CD4-positive, alpha-beta T cell (primary cell): Measurements from ENCODE around the gene MAP2K2. TPM values are rescaled to one million over a fixed set of nuclear protein-coding genes. Genes with fewer than 3 reads are reported as not detected.

ENCODE experiments used
- ATAC-seq: fragments of 200-7000 bp; cut with Tn5 transposase; one replicate; pipeline ENCODE4 v1.10.0; 2022; ENCODE audit warnings: mild to moderate bottlenecking; ENCODE audit not compliant: poor library complexity
- CTCF ChIA-PET: fragments of 350-600 bp; sonication (Branson Sonifier 250); formaldehyde crosslinking; loops from one replicate; lab custom pipeline; 2021; ENCODE audit warnings: antibody characterized with exemption, inconsistent platforms; lab: Charles Lee
- POLR2A ChIA-PET: fragments of 350-600 bp; sonication (Branson Sonifier 250); formaldehyde crosslinking; loops from one replicate; lab custom pipeline; 2021; ENCODE audit warnings: antibody characterized with exemption, inconsistent platforms; lab: Charles Lee
- DNase-seq, 14 experiments: peaks; one replicate each; pipeline ENCODE4 v3.0.0-alpha.2; 2013 to 2020; ENCODE audit warnings: mixed read lengths in 2 of 14
- H3K27ac ChIP-seq, 2 donors: one replicate each; pipeline versions ENCODE4 v1.5.1 to v1.7.0; 2013; ENCODE audit warnings: low read length in 2 of 2, low read depth in 1 of 2, mild to moderate bottlenecking in 1 of 2
- H3K27me3 ChIP-seq, 2 experiments: 1 replicate in 1 of 2; 2 replicates in 1 of 2; pipeline versions ENCODE4 v1.6.1 to v1.7.0; 2013; ENCODE audit warnings: low read length in 2 of 2, control low read depth in 1 of 2, mild to moderate bottlenecking in 1 of 2, moderate library complexity in 1 of 2; ENCODE audit not compliant: insufficient read depth in 2 of 2, control insufficient read depth in 1 of 2
- H3K36me3 ChIP-seq: one replicate; pipeline ENCODE4 v1.6.1; 2013; ENCODE audit warnings: low read length, control low read depth; ENCODE audit not compliant: insufficient read depth
- H3K4me1 ChIP-seq: one replicate; pipeline ENCODE4 v1.6.1; 2013; ENCODE audit warnings: low read length, control low read depth; ENCODE audit not compliant: insufficient read depth
- H3K4me3 ChIP-seq: one replicate; pipeline ENCODE4 v1.5.1; 2013; ENCODE audit warnings: mild to moderate bottlenecking, low read length, moderate library complexity
- H3K9me3 ChIP-seq, 2 experiments: 1 replicate in 1 of 2; 2 replicates in 1 of 2; pipeline versions ENCODE4 v1.6.1 to v1.7.0; 2013; ENCODE audit warnings: low read length in 2 of 2, mild to moderate bottlenecking in 2 of 2, control low read depth in 1 of 2, moderate library complexity in 1 of 2; ENCODE audit not compliant: control insufficient read depth in 1 of 2, insufficient read depth in 1 of 2
- H3K27ac Mint-ChIP-seq: one replicate; pipeline ENCODE4 v1.8.0; 2020; ENCODE audit warnings: mixed read lengths
- H3K27me3 Mint-ChIP-seq: one replicate; pipeline ENCODE4 v1.8.0; 2021; ENCODE audit warnings: mixed read lengths
- H3K36me3 Mint-ChIP-seq: one replicate; pipeline ENCODE4 v1.8.0; 2021; ENCODE audit warnings: low read depth, mixed read lengths
- H3K4me1 Mint-ChIP-seq: one replicate; pipeline ENCODE4 v1.8.0; 2021; ENCODE audit warnings: low read depth, mixed read lengths
- H3K4me3 Mint-ChIP-seq: one replicate; pipeline ENCODE4 v1.8.0; 2020; ENCODE audit warnings: mild to moderate bottlenecking, mixed read lengths
- H3K9me3 Mint-ChIP-seq: one replicate; pipeline ENCODE4 v1.8.0; 2020; ENCODE audit warnings: mixed read lengths
- intact Hi-C, 2 experiments: fragments of 100-400 bp; cut with DNase I in 1 of 2; cut with micrococcal nuclease in 1 of 2; formaldehyde crosslinking; loops; one replicate each; pipeline versions ENCODE4 v1.15.1 to v1.9.0; 2023 to 2025; cut with DNase I, micrococcal nuclease
- total RNA-seq, 174 experiments: library from RNA in 2 of 174; stranded (reverse) in 2 of 174; gene quantifications; one replicate each; pipeline ENCODE4 v1.2.3 and lab custom pipeline; 2021 to 2026
- TF ChIP-seq, protein P1 (sequence below): fragments of 200-600 bp; IDR thresholded peaks from one replicate; pipeline ENCODE4 v1.8.0; 2022; ENCODE audit warnings: antibody characterized with exemption, mild to moderate bottlenecking

MAP2K2 gene
- total RNA-seq, 2 experiments from 2014 or later = 72.7 to 77.6 TPM

DNA sequence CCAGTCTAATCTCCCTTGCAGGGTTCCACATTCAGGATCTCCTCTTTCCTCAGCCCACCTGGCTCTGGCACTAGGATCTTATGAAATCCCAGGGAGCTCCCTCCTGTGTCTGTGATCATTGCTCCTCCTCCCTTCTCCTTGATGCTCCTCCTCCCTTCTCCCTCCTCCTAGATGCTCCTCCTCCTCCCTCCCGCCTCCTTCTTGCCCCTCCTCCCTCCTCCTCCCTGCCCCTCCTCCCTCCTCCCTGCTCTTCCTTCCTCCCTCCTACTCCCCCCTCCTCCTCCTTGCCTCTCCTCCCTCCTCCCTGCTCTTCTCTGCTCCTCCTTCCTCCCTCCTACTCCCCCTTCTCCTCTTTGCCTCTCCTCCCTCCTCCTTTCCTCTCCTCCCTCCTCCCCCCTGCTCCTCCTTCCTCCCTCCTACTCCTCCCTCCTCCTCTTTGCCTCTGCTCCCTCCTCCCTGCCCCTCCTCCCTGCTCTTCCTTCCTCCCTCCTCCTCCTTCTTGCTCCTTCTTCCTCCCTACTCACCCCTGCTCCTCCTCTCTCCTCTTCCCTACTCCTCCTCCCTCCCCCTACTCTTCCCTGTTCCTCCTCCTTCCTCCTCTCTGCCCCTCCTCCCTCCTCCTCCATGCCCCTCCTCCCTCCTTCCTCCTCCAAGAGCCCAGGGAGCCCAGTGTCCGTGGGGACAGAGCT is 42.3 kb downstream of the MAP2K2 start:
- peak in 1 of 14 experiments; percentile 20 for DNase-seq
- H3K36me3 Mint-ChIP-seq = no peaks in the 10 kb centered on the region
- CTCF ChIA-PET = no interaction called here
- H3K4me1 ChIP-seq = peaks cover 82% of the 10 kb centered on the region
- intact Hi-C loops = no loop called here
- TF ChIP-seq, protein P1, sequence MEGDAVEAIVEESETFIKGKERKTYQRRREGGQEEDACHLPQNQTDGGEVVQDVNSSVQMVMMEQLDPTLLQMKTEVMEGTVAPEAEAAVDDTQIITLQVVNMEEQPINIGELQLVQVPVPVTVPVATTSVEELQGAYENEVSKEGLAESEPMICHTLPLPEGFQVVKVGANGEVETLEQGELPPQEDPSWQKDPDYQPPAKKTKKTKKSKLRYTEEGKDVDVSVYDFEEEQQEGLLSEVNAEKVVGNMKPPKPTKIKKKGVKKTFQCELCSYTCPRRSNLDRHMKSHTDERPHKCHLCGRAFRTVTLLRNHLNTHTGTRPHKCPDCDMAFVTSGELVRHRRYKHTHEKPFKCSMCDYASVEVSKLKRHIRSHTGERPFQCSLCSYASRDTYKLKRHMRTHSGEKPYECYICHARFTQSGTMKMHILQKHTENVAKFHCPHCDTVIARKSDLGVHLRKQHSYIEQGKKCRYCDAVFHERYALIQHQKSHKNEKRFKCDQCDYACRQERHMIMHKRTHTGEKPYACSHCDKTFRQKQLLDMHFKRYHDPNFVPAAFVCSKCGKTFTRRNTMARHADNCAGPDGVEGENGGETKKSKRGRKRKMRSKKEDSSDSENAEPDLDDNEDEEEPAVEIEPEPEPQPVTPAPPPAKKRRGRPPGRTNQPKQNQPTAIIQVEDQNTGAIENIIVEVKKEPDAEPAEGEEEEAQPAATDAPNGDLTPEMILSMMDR = no peak
- H3K4me3 Mint-ChIP-seq = no peak overlapping the region
- no peaks in the 10 kb centered on the region for H3K27me3 ChIP-seq
- no peak for ATAC-seq
- H3K9me3 ChIP-seq = no peaks in the 10 kb centered on the region
- H3K27ac Mint-ChIP-seq = no peak overlapping the region
- H3K36me3 ChIP-seq = no peaks in the 10 kb centered on the region
- H3K4me3 ChIP-seq = no peak overlapping the region
- H3K9me3 Mint-ChIP-seq = no peaks in the 10 kb centered on the region
- POLR2A ChIA-PET = interaction anchor here (1.0 to 1.6 kb wide), 3 partner anchors 8 to 23 kb away, joined by 3 to 5 read pairs (median 4); partner anchors contain the start of gene ZBTB7A
- H3K4me1 Mint-ChIP-seq = peaks cover 45% of the 10 kb centered on the region
- H3K27ac ChIP-seq = no peak overlapping the region
- no peaks in the 10 kb centered on the region for H3K27me3 Mint-ChIP-seq

DNA sequence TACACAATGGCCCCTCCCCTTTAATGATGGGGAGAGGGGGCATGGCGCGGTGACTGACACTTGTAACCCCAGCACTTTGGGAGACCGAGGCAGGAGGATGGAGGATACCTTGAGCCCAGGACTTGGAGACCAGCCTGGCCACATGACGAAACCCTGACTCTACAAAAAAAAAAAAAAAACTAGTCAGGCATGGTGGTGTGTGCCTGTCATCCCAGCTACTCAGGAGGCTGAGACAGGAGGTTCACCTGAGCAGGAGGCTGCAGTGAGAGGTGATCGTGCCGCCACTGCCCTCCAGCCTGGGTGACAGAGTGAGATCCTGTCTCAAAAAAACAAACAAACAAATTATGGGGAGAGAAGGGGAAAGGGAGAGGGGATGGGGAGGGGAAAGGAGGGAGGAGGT is 43.4 kb downstream of the MAP2K2 start:
- CTCF ChIA-PET = no interaction called here
- Mint-ChIP-seq H3K4me3 (no peak overlapping the region), H3K27ac (no peak overlapping the region), H3K4me1 (peaks cover 37% of the 10 kb centered on the region), H3K27me3 (no peaks in the 10 kb centered on the region), H3K9me3 (no peaks in the 10 kb centered on the region), H3K36me3 (no peaks in the 10 kb centered on the region)
- DNase-seq (no peak), ATAC-seq (no peak)
- Histone ChIP-seq H3K27ac (no peak overlapping the region), H3K4me3 (no peak overlapping the region), H3K9me3 (no peaks in the 10 kb centered on the region), H3K36me3 (no peaks in the 10 kb centered on the region), H3K4me1 (peaks cover 72% of the 10 kb centered on the region), H3K27me3 (no peaks in the 10 kb centered on the region)
- POLR2A ChIA-PET = interaction anchor here (1.0 to 1.7 kb wide), 2 partner anchors 14 to 24 kb away, joined by 4 to 5 read pairs; partner anchors contain the start of gene ZBTB7A
- TF ChIP-seq, protein P1 = no peak
- intact Hi-C loops = no loop called here

DNA sequence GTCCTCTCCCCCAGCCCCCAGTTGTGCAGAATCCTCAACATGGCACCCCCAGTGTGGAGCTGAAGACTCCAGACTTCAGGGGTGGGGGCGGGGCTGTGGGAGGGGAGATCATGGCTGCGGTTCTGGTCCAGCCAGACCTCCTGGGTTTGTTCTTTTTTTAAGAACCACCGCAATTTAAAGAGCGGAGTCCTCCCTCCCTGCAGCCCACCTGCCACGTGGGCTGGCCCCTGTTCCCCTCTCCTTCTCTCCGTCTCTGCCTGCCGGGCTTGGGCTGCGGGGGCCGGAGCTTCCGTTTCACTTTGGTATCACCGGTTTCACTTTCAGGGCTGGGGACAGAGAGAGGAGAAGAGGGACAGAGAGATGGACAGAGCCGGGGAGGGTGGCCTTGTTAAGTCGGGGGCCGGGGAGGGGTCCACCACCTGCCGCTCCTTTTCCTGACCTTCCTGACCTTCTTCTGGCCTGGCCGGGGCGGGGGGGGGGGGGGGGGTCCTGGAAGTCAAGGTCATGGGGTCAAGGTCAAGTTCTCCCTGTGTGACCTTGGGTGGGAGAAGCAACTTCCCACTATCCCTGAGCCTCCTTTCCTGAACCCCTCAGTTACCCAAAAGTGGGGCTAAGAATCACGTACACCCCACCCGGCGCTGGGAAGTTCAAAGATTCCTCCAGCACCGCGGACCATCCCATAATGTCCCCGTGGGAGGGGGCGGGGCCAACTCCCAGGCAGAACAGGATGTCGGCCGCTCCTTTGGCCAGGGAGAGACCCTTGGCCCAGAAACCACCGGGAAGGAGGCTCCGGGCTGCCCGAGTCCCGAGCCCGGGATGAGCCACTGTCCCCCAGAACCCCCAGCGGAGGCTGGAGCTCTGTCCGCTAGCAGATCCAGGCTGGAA is 45.9 kb downstream of the MAP2K2 start:
- DNase-seq = peak in 8 of 14 experiments; percentile 35 to 75 (median 58)
- intact Hi-C loops = no loop called here

More for the DNA sequence above, 45.9 kb downstream of the MAP2K2 start:
- H3K9me3 ChIP-seq = no peaks in the 10 kb centered on the region
- no peaks in the 10 kb centered on the region for H3K27me3 Mint-ChIP-seq
- H3K27ac ChIP-seq = peak overlapping the region; percentile 51 to 59
- ChIA-PET POLR2A (interaction anchor here (0.6 to 2.7 kb wide), 8 partner anchors 11 to 315 kb away, joined by 3 to 16 read pairs (median 4); partner anchors contain the start of genes EEF2, MRPL54 and ZBTB7A), CTCF (interaction anchor here (1.5 kb wide), 1 partner anchor 62 kb away, joined by 6 read pairs; no protein-coding TSS in a partner anchor)
- no peaks in the 10 kb centered on the region for H3K36me3 Mint-ChIP-seq
- H3K4me1 ChIP-seq = peaks cover 52% of the 10 kb centered on the region
- TF ChIP-seq, protein P1 = no peak
- H3K36me3 ChIP-seq = no peaks in the 10 kb centered on the region
- ATAC-seq = peak; percentile 80
- peak overlapping the region; percentile 83 for H3K27ac Mint-ChIP-seq
- H3K4me3 Mint-ChIP-seq = peak overlapping the region; percentile 88
- H3K4me1 Mint-ChIP-seq = peaks cover 31% of the 10 kb centered on the region
- H3K27me3 ChIP-seq = no peaks in the 10 kb centered on the region
- H3K9me3 Mint-ChIP-seq = no peaks in the 10 kb centered on the region
- H3K4me3 ChIP-seq = peak overlapping the region; percentile 79
